ENCODE data around the gene SERPINB2.

Gene SERPINB2, protein sequence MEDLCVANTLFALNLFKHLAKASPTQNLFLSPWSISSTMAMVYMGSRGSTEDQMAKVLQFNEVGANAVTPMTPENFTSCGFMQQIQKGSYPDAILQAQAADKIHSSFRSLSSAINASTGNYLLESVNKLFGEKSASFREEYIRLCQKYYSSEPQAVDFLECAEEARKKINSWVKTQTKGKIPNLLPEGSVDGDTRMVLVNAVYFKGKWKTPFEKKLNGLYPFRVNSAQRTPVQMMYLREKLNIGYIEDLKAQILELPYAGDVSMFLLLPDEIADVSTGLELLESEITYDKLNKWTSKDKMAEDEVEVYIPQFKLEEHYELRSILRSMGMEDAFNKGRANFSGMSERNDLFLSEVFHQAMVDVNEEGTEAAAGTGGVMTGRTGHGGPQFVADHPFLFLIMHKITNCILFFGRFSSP

DNA sequence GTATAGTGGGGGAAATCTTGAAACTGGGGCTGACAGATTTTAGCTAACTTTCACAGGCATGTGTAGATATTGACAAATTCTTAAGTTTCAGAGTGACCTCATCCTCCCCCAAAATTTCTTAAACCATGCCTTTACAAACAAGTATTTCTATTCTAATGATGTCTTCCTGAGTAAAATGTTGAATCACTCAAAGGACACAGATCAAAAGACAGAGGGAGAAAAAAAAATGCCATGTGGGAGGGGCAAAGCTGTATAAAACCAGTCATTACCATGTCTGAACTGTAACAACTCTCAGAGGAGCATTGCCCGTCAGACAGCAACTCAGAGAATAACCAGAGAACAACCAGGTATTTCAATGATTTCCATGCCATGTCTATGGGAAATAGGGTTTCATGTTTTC lies at the start of gene SERPINB2:
Gene SERPINB2, plus strand, starts transcription at position 282 of the 400 bp plus-strand sequence. CDS start 3,740 bp downstream, outside the sequence.
- DNase-seq (ENCODE audit: low spot score), result no peak

DNA sequence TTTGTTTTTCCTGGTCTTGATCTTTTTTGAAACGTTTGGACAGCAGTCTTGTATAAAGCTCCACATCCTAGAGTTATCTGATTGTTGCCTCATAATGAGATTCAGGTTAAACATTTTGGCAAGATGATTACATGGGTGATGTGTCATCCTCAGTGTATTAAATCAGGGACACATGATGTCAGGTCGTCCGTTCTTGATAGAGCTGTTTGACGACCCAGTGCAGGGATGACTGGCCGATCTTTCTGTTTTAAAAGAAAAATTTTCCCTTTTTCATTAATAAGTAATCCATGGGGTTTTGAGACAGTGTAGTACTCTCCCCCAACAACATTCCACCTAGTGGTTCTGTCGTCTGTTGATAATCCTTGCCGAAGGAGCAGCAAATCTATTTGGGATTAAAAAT lies 44.5 kb upstream of the SERPINB2 start:
- no peak for DNase-seq (ENCODE audit: low spot score)

DNA sequence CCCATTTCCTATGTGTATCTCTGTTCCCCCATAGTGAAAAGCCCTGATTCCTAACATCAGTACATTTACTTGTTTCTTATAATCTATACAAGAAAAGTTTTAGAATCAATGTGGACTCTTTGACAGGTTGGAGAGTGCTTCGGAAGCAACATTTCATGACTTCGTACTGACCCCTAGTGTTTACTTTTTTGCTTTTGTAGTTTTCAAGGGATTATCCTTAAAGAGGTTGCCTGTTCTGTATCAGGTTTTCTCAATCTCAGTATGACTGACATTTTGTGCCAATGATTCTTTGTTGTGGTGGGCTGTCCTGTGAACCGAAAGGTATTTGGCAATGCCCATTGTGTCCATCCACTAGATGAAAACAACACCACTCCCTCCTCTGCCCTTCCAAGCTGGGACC lies 43.3 kb upstream of the SERPINB2 start:
- DNase-seq (ENCODE audit: low spot score), result no peak

DNA sequence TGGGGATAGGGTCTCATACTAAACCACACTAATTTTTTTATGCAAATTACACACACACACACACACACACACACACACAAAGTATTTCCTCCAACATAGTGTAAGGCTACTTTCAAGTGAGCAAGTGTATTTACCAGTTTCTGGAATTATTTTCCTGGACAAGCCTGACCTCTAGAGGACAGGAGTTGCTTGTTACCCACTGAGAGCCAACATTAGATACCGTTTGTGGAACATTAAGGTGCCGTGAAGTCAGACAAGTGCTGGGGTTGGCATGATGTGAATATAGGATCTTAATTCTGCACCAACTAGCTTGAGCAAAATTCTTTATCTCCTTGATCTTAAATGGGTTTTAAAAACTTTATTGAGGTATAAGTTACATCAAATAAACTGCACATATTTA lies 39.3 kb upstream of the SERPINB2 start:
- peak; percentile 5 for DNase-seq (ENCODE audit: low spot score)

DNA sequence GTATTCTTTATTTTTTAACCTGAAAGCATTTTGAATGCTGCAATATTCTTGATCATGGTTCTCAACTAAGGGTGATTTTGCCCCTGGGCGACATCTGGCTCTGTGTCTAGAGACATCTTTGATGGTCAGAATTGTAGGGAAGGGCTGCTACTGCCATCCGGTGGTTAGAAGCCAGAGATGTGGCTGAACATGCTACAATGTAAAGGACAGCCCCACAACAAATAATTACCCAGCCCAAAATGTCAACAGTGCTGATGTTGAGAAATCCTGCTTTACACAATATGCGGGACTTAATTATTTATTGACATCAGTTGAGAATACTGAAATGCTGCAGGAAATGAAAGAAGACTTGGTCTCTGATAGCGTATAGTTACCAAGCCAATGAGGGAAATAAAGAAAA lies 37.5 kb upstream of the SERPINB2 start:
- DNase-seq (ENCODE audit: low spot score), result peak; percentile 4

DNA sequence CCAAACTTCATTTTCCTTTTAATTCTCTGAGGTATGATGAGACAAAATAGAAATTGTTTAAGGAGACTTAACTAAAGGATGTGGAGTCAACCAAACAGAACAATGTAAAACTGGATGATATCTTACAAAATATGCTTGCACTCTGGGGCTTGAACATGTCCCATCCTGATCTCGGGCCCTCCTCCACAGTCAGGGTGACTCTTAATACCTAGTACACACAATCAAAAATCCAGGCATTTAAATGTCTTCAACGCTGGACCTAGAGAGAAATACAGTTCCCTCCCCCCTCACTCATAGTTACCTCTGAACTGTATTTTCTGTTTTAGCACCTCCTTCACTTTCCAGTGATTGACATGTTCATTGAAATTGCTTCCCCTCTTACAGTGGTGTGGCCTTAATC lies 36.9 kb upstream of the SERPINB2 start:
- no peak for DNase-seq (ENCODE audit: low spot score)

DNA sequence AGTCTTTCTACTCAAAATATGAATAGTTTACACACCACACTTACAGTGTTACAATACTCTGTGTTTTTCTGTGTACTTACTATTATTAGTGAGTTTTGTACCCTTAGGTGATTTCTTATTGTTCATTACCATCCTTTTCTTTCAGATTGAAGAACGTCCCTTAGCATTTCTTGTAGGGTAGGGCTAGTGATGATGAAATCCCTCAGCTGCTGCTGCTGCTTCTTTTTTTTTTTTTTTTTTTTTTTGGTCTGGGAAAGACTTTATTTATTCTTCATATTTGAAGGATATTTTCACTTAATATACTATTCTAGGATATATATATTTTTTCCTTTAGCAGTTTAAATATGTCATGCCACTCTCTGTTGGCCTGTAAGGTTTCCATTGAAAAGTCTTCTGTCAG lies 29.0 kb upstream of the SERPINB2 start:
- no peak for DNase-seq (ENCODE audit: low spot score)

DNA sequence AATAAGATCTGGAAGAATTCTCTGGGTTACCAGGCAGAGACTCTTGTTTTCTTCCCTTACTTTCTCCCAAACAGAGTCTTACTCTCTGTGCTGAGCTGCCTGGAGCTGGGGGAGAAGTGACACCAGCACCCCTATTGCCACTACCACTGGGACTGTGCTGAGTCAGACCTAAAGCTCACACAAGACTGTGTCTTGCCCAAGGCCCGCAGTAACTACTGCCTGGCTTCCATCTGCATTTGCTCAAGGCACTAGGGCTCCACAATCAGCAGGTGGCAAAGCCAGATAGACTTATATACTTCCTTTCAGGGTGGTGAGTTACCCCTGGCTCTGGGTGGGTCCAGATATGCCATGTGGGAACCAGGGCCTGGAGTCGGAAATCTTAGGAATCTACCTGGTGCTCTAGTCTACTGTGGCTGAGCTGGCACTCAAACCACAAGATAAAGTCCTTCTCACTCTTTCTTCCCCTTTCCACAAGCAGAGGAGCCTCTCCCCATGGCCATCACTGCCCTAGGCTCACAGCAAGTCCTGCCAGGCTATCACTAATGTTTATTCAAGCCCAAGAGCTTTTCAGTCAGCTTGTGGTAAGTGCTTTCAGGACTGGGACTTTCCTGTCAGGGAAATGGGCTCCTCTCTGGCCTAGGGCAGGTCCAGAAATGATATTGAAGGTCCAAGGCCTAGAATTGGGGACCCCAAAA lies 27.6 kb upstream of the SERPINB2 start:
- DNase-seq (ENCODE audit: low spot score), result no peak

DNA sequence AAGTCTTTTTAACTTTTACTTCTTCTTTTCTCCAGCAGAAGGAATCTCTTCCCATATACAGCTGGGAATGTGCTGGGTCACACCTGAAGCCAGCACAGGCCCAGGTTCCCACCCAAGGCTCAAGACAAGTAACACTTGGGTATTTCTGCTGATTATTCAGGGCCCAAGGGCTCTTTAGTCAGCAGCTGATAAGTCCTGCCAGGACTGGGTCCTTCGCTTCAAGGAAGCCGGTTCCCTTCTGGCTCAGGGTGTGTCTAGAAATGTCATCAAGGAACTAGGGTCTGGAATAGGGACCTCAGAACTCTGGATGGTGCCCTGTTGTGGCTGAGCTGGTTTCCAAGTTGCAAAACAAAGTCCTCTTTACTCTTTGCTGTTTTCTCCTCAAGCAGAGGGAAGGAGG lies 27.0 kb upstream of the SERPINB2 start:
- DNase-seq (ENCODE audit: low spot score), result no peak

DNA sequence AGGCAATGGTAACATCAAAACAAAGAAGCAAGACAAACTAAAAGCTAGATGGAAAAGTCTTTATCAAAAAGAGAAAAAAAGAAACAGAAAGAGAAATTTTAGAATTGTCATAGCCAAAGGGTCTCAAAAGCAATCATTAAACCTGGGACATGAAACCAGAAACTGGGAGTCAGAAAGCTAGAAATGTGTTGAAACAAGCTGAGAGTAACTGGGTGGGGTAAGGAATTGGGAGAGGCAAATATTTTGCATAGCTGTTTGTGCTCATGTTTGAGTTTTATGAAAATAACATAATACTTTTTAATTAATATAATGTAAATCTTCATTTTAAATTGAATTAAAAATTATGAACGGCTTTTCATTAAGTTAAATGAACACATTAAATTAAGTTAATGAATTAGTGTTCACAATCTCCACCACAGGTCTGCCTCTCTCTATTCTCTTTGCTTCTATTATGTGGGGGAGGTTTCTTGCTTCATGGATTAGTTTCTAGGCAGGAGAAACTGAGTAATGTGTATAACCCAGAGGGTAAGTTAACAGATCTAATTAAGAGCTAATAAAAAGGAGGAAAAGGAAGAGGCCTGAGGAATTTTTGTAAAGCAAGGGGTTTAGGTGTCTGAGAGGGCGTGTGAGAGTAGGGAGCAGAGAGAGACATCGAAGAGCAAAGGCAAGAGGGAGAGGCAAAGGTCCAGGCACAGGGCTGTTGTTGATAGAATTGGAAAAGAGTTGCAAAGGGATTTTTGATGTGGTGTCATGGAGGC lies 20.0 kb upstream of the SERPINB2 start:
- no peak for DNase-seq (ENCODE audit: low spot score)

DNA sequence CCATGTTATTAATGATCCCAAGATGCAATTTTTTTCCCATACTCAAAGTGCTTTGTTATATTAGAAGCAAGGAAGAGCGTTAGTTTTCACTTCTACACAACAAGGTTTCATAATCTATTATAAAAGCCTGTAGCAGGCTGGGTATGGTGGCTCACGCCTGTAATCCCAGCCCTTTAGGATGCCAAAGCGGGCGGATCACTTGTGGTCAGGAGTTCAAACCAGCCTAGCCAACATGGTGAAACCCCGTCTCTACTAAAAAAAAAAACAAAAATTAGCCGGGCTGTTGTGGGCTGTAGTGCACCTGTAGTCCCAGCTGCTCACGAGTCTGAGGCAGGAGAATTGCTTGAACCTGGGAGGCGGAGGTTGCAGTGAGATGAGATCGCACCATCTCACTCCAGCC lies 19.0 kb upstream of the SERPINB2 start:
- DNase-seq (ENCODE audit: low spot score), result no peak

DNA sequence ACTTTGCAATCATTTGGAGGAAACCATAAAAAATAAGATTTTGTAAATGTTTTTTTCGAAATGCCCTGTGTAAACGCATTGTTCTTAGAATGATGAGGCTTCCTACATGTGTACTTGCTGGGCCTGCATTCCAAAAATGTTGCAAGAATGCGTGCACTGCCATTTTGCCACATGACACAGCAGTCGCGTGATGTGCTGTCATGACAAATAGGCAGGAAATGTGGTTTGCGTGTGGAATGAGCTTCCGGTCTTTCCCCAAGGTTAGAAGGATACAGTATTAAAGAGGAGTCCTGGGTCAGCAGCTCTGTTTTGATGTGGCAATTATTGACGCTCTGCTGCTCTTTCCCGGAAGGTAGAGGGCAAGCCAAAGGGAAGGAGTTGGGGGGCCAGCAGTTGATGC lies 18.1 kb upstream of the SERPINB2 start:
- DNase-seq (ENCODE audit: low spot score), result no peak

DNA sequence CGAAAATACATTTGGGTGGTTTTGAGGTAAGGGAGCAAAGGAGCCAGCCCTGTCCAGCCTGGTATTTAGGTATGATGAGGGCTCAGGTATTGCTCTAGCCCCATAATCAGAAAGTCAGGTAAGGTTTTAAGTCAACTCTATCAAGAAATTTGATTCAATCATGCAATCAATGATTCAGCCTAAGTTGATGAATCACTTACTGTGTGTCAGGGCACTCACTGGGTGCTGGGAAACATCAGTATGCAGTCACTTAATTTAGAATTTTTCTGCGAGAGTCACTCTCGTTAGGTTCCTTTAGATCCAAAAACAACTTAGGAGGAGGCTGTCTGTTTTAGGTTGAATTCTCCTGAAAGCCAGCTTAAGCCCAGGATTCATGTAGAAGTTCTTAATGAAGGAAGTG lies 17.7 kb upstream of the SERPINB2 start:
- no peak for DNase-seq (ENCODE audit: low spot score)

DNA sequence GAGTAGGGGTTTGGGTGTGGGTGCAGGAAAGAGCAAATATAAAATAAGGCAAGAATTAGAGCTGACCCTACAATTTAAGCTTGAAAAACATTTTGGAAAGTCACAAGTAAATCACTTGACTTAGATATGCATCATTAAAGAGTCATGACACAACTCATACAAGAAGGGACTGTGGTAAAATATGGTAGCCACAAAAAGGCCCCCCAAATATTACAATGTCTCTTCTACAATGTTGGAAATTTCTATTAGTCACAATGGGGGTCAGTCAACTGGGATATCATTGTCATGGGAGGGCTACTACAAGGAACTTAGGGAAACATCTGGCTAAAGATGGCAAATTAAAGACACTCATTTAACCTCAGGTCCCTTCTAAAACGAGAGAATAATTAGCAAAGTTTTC lies 15.7 kb upstream of the SERPINB2 start:
- DNase-seq (ENCODE audit: low spot score), result no peak

DNA sequence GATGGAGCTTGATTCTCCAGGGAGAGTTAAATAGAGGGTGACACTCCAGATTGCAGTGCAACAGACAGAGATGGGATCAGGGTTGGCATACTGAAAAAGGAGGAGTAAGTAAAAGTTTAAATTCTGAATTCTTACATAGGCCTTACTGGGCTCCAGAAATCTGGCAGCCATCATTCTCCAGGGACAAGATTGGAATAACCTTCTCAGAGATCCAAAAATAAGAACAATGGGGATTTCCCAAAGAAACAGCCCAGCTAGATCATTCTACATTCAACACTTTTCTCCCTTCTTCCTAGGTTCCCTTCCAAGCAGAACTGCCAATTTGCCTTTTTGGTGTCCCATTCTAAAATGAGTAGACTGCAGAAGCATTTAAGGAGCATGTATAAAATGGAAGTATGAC lies 14.9 kb upstream of the SERPINB2 start:
- DNase-seq (ENCODE audit: low spot score), result no peak

DNA sequence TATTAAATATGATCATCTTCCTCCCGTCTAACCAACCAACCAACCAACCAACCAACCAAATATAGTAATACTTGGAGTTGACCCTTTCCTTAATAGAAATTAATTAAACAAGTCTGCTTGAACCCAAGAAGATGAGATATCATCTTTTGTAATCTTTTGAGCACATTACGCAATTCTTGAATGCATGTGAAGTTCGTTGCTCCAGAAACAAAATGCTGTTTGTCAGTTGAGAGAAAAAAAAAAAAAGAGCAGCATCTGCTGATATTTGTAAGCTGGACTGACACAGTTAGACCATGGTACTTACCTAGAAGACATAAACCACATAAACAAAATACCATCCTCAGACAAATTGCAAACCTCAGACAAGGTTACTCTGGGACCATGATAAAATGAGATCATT lies 9.2 kb upstream of the SERPINB2 start:
- no peak for DNase-seq (ENCODE audit: low spot score)

DNA sequence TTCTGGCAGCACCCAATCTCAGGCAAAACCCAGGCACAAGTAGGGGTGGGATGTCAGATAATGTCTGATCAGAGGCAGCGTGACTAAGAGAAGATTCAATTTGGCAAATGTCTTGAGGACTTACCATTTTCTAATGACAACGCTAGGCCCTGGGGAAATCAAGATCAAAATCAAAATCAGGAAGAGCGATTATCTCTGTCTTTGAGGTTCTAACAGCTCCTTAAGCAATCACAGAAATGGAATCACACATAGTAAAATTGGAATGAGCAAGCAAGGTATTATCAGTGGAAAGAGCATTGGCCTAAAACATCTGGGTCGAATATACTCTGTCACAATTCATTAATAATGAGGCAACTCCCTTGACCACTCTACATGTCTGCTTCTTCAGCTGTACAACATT lies 8.6 kb upstream of the SERPINB2 start:
- no peak for DNase-seq (ENCODE audit: low spot score)

DNA sequence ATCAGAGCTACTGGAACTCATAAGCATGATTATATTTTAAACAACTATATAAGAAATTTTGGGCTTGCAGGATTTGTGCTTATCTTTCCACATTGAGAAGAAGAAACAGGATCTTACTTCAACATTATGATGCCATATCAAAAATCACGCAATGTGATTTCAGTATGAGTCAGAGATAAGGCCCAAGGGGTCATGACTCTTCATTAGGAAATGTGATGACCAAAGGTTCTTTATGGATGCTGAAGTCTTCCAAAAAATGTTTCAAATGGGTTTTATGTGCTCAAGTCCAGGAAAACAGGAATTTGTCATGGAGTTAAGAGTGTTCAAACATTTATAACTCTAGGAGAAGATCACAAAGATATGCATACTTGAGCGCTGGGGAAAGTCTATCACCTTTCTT lies 7.8 kb upstream of the SERPINB2 start:
- DNase-seq (ENCODE audit: low spot score), result no peak

DNA sequence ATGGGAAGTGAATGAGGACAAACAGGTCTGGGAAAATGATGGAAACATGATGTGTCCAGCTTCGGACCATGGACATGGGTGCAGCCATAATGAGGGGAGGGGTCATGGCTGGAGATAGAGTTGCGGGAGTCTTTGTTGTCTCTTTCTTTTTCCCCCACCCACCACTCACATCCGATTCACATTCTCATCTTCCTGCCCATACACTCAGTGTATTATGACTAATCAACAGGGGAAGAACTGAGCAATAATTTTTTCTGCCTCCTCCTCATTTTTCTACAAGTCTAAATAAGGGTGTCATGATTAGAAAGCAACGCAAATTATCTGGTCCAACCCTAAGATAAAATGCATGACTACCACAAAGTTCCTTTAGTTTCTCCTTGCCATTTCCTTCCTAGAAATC lies 5.7 kb upstream of the SERPINB2 start:
- DNase-seq (ENCODE audit: low spot score), result no peak

DNA sequence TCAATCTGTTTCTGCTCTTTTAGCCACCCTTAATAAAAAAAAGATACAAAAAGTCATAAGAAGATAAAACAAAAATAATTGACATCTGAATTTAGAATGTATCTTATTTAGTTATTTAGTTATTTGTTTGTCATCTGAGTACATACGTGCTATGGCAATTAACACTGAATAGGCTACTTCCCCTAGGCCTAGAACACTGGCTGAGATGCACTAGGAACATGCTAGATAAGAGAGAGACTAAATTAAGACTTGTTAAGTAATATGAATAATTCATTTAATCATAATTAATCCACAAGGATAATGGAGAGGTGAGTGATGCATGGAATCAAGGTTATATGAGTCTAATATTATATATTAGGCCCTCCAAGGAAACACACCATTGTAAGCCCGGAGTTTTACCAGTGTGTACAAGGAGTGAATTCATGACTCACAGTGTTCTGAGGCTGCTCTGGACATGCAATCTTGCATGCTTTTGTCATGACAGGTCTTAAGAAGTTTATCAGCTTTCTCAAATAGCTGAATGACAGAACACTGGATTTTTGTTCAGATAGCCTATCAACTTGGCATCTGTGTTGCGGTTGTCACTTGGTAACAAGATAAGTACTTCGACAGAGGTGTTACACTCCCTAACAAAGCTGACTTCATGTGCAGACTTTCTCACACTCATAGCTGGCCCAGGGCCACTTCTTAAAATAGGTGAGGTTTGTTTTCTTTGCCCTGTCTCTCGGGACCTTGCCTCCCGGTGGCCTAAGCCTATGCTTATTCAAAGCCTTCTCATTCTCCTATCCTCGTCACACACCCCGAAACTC lies 5.0 kb upstream of the SERPINB2 start:
- no peak for DNase-seq (ENCODE audit: low spot score)

DNA sequence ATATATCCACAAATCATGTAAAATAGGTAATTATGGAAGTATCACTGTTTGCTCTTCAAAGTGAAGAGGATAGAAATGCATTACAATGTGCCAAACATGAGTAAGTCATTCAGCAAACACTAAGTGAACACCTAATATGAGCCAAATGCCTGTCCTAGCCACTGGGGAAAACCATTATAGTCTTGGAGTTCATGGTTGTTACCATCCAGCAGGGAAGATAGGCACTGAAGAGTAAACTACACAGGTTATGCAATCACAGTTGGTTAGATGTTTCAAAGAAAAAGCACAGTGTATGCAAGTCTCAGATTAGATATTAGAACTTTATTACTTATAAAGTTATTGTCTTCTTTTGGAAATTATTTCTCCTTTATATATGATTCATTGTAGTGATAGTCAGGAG lies 3.9 kb upstream of the SERPINB2 start:
- no peak for DNase-seq (ENCODE audit: low spot score)

Measured in HuH-7 (cell line).